GM19438 (cell line): ENCODE results near the gene GRWD1.
"Not testable (repeated sequence)": the region's sequence is repeated elsewhere in the genome, so short reads cannot be mapped to it uniquely, and the experiment has no call there.

ENCODE experiments used
- ATAC-seq: cut with Tn5 transposase; IDR thresholded peaks from one replicate; pipeline ENCODE4 v1.9.1; 2021; ENCODE audit warnings: low read depth; ENCODE audit not compliant: unreplicated experiment

Gene GRWD1

GRCh38 chr19:48477067-48477685 is 31.4 kb downstream of the GRWD1 start:
- ATAC-seq, result no peak

DNA sequence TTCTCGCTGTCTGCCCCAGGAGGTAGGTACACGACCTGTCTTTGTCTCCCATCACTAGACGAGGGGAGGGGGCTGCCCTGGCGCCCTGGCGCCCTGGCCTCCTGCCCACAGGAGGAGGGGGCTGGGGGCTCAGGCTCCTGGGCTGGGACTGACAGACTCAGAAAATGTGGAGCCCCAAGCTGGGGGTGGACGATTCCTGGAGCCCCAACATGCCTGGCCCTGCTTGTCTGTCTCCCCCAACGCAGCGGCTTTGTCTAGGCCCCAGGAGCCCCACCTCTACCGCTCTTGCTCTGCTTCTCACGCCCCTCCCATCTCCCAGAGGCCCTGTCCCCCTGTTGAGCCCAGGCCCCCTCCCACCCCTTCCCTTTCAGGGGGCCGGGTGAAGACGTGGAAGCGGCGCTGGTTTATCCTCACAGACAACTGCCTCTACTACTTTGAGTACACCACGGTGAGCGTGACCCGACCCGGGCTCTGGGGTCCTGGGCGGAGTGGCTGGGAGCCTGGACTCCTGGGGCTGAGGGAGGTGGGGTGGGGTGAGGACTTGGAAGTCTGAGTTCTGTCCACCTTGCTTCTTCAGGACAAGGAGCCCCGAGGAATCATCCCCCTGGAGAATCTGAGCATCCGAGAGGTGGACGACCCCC is 32.0 kb downstream of the GRWD1 start:
- ATAC-seq, result no peak

GRCh38 chr19:48478339-48479256 is 32.8 kb downstream of the GRWD1 start:
- no peak for ATAC-seq

DNA sequence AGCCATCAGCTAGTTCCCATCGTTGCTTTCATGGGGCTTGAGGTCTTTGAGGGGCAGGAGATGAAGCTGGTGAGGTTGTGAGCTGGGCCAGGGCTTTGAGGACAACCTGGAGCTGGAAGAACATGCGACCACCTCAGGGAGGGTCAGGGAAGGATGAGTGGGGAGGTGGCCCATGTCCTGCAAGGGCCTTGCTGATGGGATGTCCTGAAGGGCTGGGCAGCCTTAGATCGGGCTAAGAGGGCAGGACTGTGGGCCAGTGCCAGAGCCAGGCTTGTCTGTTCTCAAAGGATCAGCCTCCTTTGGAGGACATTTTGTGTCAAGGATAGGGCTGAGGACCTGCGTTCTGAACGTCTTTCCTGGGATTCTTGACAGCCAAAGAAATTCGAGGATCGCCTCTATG is 33.9 kb downstream of the GRWD1 start:
- no peak for ATAC-seq

DNA sequence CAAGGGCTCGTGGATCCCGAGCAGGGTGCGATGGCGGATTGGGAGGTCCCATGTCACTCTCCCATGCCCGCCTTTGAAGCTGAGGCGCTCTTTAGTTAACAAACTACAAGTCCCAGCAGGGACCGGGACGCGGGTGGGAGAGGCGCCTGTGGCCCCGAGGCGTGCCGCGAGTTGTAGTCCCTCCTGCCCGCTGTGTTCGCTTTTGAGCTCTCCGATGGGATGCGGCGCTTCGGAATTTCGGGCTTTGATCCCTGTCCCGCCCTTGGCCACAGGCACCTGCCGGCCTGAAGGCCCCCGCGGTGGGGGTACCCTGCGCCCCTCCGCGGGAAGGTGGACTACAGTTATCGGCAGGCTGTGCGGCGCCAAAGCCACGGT is 34.4 kb downstream of the GRWD1 start:
- ATAC-seq, result no peak

- ATAC-seq, result no peak
These were observed 35.0 kb downstream of the GRWD1 start for GRCh38 chr19:48480558-48481500.

- no peak for ATAC-seq
These were observed 36.3 kb downstream of the GRWD1 start for GRCh38 chr19:48481846-48482639.

DNA sequence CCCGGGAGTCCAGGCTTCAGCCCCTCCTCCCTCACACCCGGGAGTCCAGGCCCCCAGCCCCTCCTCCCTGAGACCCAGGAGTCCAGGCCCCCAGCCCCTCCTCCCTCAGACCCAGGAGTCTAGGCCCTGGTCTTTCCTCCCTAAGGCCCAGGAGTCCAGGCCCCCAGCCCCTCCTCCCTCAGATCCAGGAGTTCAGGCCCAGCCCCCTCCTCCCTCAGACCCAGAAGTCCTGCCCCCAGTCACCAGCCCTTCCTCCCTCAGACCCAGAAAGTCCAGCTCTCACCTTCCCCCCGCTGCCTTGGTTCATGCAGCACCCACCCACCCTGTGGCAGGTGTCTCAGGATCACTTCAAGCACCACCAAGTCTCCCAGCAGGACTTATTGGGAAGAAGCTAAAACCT is 37.5 kb downstream of the GRWD1 start:
- no peak for ATAC-seq

- no peak for ATAC-seq
These were observed 38.6 kb downstream of the GRWD1 start for GRCh38 chr19:48484247-48484893.

- no peak for ATAC-seq
These were observed 39.3 kb downstream of the GRWD1 start for GRCh38 chr19:48484931-48485612.

- not testable (repeated sequence) for ATAC-seq
These were observed 40.9 kb downstream of the GRWD1 start for GRCh38 chr19:48486706-48487105.

DNA sequence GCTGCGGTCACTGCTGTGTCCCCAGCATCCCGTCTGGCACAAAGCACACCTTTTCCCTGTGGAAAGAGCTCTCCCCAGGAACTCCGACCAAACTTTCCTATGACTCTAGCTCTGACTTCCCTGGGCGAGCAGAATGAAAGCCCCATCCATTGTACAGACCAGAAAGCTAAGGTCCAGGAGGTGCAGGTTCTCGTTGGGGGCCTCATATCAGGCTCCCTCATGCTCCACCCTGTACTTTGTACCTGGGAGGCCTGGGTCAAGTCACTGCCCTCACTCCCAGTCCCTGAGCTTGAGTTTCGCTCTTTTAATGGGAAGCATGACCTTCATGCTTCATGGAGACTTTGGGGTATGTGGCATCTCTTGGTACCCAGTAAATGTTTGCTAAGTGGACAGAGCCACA is 41.8 kb downstream of the GRWD1 start:
- ATAC-seq, result no peak

DNA sequence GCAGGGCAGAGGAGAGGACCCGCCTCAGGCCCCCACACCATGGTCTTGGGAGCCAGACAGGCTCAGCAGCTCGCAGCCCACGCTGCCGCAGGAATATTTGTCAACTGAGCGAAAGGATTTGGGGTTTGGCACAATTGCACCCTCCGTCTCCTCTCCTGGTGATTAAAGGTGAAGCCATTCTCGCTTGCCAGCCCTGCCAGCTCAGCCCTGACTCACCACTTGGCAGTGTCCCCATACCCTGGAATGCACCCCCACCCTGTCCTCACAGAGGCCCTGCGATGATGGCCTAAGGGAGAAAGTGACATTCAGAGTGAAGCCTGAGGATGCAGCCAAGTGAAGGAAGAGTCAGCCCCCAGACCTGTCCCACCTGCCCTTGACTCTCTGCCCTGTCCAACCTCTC is 42.2 kb downstream of the GRWD1 start:
- no peak for ATAC-seq

DNA sequence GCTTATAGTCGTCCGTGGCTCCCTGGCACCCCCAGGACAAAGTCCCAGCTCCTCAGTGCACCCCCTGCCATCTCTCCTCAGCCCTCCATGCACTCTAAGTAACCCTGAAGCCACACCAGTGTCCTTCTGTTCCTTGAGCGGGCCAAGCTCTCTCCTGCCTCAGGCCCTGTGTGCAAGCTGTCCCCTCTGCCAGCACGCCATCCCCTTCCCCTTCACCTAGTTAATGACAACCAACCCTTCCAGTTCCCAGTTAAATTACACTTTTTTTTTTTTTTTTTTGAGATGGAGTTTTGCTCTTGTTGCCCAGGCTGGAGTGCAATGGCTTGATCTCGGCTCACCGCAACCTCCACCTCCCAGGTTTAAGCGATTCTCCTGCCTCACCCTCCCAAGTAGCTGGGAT is 42.7 kb downstream of the GRWD1 start:
- ATAC-seq, result not testable (repeated sequence)

DNA sequence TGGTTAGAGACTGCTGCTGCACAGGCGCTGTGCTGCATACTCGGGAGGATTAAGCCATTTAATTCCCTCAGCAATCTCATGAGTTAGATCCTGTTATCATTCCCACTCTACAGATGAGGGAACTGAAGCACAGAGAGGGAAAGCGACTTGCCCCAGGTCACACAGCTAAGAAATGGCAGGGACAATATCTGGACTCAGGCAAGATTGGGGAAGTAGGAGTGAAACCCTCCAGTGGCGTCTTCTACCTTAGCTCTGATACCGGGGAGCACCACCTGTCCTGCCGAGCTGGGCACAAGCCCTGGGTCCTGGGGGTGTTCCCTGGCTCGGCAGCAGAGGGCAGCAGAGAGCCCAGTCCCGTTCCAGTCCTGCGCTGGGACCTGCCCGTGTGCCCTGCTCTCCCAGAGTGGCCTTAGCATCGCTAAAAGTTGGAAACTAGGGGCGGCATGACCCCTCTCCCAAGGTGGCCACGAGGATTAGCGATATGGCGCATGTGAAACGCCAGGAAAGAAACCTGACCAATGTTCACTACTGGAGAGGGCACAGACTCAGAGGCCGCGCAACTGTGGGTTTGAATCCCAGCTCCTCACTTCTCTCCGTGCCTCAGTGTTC is 43.9 kb downstream of the GRWD1 start:
- ATAC-seq, result no peak

DNA sequence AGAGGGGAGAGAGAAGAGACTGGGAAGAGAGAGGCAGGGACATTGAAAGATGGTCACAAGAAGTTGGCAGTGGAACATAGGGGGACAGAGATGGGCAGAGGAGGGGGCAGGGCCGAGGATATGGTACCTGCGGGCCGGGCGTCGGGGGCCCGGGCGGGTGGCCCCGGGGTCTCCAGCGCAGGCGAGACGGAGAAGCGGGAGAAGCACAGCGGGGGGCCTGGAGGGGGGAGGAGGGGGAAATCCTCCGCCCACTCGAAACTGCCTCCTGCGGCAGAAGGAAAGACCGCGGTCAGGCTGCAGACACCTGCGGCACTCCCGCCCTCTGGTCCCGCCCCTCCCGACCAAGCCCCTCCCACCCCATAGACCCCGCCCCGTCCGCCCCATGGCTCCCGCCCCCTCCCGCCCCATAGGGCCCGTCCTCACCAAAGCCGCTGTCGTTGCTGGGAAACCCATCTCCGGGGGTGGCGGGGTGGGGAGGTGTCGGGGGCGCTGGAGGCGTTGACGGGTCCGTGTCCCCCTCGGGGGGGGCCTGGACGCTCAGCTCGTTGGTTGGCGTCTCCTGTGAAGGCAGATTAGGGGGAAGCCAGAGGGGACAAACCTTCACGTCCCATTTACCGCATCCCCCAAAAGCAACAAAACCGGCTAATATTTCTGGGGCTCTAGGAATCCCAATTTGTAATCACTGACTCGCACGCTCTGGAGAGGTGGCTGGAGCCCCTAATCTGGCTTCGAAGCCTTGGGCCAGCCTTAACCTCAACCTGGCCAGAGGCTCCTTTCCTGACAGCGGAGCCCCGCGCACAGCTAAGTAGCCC is 45.4 kb downstream of the GRWD1 start:
- ATAC-seq, result no peak

GRCh38 chr19:48491793-48492123 is 46.0 kb downstream of the GRWD1 start:
- no peak for ATAC-seq
